SU-DHL-6 (cell line): ENCODE data around the gene FANCC.
A peak's percentile ranks its signal among the peaks of the same experiment; 100 is the strongest.

Source experiments
- CTCF ChIP-seq: fragments of 200-600 bp; sonication (generic); IDR thresholded peaks from one replicate; pipeline ENCODE4 v1.5.1; 2017; ENCODE audit warnings: antibody characterized with exemption, mild to moderate bottlenecking, low read length, moderate library complexity; ENCODE audit not compliant: insufficient read depth, poor library complexity, severe bottlenecking
- EZH2phosphoT487 ChIP-seq: fragments of 200-600 bp; sonication (generic), shearing (Covaris generic); conservative IDR thresholded peaks from 2 replicates; pipeline ENCODE4 v1.6.1; 2018; ENCODE audit warnings: mild to moderate bottlenecking, antibody characterized with exemption, low read length, moderate library complexity, mixed read lengths

GRCh38 chr9:95087659-95088242 is 229.8 kb downstream of the FANCC start:
- TF ChIP-seq CTCF, result peak; percentile 15
- no peak for TF ChIP-seq EZH2phosphoT487
